Measurements from ENCODE around the gene SAMD10.
"Not testable (repeated sequence)": the region's sequence is repeated elsewhere in the genome, so short reads cannot be mapped to it uniquely, and the experiment has no call there.

The SAMD10 gene

GRCh38 chr20:63968928-63969760 is 10.3 kb downstream of the SAMD10 start:
- peak; percentile 56 for DNase-seq (ENCODE audit: low spot score)

DNA sequence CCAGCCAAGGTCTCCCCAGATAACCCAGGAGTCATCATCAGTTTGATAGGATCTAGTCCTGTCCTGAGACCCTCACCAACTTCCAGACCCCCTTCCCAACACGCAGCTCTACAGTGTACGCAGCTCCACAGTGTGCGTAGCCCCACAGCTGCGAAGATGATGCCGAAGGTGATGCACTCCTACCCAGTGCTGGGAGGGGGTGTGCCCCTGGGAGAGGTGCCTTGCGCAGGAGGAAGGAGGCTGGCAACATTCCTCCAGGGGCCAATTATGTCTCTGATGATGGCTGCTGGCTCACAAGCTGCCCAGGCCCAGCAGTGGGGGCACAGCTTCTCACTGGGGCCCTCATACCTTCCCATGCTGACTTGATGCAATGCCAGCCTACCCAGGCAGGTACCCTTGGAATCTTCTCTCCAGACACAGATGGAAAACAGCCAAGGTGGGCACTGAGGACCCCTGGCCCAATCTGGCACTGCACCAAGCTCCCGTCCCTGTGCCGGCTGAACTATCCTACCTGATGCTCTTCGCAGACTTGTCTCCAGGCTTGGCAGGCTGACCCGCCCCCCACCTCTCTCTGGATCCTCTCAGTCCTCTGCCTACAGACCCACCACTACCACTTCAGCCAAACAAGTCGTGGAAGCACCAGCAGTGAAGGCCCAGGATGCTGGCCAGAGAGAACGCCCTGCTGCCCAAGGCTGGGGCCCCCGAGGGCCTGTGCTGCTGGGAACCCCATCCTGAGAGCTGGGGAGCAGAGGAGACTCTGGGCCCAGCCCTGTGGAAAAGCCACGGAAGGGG is 11.1 kb downstream of the SAMD10 start:
- DNase-seq (ENCODE audit: low spot score): no peak

DNA sequence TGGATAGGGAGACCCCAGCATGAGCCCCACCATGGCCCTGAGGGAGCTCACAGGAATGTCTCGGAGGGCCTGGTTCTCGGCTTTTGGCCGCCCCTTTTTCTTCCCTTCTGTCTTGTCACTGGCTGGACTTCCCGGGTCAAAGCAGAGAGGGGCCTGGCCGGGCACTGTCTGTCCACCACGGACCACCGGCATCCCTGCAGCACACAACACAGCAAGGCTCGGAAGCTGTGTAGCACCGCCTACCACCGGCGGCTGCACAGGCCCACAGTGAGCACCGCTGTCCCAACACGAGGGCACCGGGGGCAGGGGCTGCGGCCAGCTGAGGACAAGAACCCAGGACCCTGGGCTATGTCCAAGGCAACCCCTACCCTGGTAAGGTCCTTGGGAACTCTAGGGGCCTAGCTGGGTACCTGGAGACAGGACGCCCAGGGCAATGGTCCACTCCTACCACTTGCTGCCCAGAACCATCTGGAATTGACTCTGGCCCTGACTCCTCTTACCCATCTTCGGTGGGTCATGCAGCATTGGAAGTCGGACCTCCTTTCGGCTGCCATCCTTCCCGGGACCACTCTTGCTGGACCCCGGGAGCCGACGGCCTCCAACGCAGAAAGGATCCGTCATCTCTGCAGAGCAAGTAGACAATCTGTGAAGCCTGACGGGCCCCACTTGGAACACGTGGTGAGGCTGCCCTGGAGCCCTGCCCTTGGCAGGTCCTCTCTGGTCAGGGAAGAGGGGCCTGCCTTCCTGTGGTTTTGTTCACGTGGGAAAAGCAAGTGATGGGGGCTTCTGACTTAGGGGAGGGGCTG is 11.9 kb downstream of the SAMD10 start:
- DNase-seq (ENCODE audit: low spot score): no peak

DNA sequence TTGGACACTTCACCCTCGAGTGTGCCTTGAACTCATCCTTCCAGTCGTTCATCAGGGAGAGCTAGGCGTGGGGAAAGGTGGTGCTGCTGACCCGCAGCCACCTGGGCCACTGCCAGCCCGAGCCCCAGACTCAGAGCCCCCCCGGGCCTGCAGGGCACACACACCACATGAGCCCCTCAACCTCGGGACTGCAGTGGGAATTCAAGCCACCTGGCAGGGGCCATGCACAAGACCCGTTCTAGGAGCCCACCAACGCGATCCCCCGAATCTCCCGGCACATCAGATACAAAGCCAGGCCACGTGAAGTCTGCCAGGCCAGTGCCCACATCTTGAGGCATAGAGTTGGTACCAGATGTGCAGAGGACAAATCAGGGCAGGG is 12.5 kb downstream of the SAMD10 start:
- no peak for DNase-seq (ENCODE audit: low spot score)

DNA sequence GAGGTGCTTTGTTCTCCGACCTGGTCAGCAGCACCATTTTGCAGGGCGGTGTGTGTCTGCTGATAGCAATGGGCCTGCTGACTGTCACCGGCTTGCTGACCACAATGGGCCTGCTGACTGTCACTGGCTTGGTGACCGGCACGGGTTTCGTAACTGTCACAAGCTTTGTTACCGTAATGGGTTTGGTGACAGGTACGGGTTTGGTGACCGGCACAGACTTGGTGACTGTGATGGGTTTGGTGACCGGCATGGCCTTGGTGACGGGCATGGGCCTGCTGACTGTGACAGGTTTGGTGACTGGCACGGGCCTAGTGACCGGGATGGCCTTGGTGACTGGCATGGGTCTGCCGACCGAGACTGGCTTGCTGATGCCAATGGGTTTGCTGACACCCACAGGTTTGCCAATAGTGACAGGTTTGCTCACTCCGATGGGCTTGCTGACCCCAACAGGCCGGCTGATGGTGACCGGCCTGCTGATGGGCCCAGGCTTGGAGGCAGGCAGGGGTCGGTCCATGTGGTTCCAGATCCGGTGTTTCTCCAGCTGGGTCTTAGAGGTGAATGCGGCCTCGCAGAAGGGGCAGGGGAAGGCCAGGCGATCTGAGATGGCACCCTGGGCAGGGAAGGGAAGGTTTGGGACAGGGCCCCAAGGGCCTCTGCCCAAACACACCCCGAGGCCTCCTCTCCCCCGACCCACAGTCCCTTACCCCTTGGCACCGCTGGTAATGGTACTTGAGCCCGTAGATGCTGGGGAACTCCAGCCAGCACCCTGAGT is 13.1 kb downstream of the SAMD10 start:
- no peak for DNase-seq (ENCODE audit: low spot score)

DNA sequence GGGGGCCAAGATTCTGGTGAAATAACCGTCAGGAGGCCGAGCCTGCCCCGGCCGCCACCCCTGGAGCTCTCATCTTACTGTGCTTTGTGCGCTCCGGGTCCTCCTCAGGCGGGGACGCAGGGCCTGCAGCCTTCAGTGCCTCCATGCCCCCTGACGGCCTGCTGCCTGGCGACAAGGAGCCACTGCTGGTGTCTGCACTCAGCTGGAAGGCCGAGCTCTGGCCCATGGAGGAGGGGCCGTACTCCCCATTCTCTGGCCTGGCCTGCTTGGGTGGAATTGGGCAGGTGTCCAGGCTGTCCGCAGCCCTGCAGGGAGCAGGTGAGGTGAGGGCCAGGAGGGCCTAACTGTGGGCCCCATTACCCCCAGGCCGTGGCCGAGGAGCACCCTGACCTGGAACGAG is 15.0 kb downstream of the SAMD10 start:
- no peak for DNase-seq (ENCODE audit: low spot score)

- DNase-seq (ENCODE audit: low spot score): no peak
These were observed 15.6 kb downstream of the SAMD10 start for GRCh38 chr20:63963784-63964301.

GRCh38 chr20:63963348-63963741 is 16.1 kb downstream of the SAMD10 start:
- DNase-seq (ENCODE audit: low spot score): no peak

DNA sequence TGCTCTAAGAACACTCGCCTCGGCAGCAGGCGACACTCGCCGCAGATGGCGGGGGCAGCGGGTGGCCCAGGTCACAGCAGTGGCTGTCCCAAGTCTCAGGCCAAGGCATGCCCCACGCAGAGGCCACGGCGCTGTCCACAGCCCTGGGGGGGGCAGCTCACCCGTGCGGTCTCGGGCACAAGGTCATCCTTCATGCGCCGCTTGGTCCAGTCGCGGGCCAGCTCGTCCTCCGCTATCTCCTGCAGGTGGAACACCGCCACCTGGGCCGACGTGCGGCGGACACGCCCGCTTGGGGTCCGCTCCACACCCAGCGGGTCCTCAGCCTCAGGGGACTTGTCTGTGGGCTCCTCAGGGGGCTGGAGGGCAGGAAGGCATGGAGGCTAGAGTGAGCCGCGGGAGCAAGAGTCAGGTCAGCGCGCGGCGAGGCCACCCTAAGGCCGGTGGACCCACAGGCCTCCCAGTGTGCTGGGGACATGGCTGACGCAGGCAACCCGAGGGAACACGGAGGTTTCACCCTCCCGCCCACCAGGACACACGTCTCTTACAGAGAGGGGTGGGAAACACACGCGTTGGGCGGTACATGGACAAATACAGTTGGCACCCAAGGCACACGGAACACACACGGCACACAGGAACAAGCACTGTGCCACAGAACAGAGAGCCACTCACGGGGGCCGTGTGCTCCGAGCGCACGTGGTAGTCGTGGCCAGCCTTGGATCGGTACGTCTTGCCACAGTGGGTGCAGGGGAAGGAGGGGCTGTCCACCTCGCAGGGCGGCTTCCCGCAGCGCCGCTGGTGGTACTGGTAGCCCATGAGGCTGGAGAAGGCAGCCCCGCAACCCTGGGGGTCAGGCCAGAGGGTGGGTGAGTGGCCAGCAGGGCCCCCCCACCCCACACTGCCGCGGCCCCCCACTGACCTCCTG is 16.8 kb downstream of the SAMD10 start:
- DNase-seq (ENCODE audit: low spot score): no peak

GRCh38 chr20:63961664-63962425 is 17.6 kb downstream of the SAMD10 start:
- no peak for DNase-seq (ENCODE audit: low spot score)

DNA sequence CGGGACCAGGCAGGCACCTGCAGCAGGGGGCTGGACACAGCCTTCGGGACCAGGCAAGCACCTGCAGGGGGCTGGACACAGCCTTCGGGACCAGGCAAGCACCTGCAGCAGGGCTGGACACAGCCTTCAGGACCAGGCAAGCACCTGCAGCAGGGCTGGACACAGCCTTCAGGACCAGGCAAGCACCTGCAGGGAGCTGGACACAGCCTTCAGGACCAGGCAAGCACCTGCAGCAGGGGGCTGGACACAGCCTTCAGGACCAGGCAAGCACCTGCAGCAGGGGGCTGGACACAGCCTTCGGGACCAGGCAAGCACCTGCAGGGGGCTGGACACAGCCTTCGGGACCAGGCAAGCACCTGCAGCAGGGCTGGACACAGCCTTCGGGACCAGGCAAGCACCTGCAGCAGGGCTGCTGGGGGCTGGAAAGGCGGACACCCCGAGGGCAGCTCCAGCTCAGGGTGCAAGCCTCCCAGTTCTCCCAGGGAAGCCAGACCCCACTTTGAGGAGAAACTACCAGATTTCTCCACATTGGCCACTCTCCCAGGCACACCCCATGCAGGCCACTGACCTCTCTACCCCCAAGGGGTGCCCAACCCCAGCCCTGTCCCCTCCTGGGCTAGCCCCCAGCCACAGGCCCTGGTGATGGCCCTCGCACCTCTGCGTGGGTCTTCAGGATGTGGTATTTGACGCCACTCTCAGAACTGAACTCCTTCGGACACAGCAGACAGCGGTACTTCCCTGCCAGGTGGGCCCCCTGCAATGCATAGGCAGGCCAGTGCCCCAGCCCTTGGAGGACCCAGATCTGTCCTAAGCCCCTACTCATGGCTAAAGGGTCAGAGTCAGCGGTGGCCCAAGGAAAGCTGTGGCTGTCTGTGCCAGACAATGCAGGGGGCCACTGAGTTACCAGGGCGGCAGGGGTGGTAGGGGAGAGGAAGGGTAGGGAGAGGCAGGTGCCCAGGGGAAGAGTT is 18.5 kb downstream of the SAMD10 start:
- DNase-seq (ENCODE audit: low spot score): not testable (repeated sequence)

DNA sequence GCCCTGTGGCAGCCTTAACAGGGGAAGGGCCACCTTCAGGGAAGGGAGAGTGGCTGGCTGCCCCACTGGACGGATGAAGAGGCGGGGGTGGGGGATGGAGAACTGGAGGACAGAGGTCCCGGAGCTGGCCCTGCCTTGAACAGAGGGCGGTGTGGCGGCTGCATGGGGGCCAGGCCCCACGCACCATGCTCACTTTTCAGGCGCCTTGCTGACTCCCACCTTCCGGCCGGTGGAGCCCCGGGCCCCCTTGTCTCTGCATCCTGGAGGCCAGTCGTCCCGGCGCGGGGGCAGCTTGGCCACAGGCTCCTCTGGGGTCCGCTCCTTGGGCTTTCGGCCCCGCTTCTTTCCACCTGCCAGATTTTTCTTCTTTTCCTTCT is 19.8 kb downstream of the SAMD10 start:
- no peak for DNase-seq (ENCODE audit: low spot score)

DNA sequence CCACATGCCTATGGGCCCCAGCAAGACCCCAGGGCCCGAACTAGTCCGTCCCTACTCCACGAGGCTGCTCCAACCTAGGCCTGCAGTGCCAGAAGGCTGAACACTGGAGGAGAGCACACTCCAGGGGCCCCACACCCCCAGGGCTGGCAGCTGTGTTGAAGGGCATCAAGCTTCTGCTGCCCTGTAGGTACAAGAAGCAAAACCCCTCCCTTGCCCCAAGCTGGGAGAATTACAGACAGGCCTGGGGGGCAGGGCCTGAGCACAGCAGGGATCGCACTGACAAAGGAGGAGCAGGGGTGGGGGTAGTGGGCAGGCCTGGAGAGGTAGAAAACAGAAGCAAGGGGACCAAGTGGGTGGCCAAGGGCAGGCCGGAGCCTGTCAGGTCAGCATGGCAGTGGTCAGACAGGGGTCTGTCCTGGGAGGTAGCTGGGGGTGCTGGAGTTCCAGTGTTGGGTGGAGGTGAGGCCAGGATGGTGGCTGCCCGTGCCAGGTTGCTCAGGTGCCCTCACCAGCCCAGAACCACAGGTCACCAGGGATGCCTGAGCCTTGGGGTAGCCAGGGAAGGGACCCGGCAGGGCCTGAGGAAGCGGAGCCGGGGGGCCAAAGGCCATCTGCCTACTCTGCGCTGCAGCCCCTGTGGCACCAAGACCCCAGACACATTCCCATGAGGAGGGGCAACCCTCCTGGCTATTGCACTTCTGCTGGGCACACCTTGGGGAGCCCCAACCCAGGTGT is 20.3 kb downstream of the SAMD10 start:
- DNase-seq (ENCODE audit: low spot score): no peak

GRCh38 chr20:63958471-63958870 is 21.0 kb downstream of the SAMD10 start:
- no peak for DNase-seq (ENCODE audit: low spot score)

DNA sequence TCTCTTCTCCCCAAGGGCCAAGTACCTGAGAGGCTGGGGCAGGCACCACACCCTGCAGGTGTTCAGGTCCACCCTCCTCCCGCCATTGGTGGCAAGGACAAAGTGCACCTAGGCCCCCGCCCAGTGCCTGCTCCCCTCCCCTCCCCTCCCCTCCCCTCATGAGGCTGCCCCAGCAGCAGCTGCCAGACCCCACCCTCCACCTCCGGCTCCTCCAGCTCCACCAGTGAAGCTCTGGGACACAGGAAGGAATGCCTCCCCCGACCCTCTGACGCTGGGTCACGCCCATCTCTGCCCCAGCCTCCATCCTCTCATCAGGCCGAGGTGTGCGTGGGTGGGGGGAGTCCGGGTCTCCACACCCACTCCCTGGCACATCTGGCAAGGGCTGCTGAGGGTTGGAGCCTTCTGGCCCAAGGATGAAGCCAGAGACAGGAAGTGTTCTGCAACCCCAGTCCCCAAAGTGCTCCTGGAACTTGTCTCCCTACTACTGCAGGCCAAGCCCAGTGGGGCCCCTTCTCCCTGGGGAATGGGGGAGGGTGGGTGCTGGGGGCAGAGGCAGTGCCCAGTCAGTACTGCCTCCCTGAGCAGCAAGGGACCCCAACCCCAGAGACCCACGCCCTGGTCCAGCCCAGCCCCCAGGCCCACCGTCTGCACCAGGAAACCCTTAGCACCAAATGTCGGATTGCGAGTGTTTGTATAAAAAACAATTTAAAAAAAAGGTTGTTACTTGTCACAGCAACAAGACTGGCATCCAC is 21.6 kb downstream of the SAMD10 start:
- peak; percentile 44 for DNase-seq (ENCODE audit: low spot score)

GRCh38 chr20:63957004-63957689 is 22.3 kb downstream of the SAMD10 start:
- DNase-seq (ENCODE audit: low spot score): peak; percentile 87

- no peak for DNase-seq (ENCODE audit: low spot score)
These were observed 22.8 kb downstream of the SAMD10 start for GRCh38 chr20:63956664-63957003.

All from GM03348 (cell line).